ENCODE data around the gene FIBCD1. TPM values are rescaled to one million over a fixed set of nuclear protein-coding genes. Genes with fewer than 3 reads are reported as not detected.

FIBCD1 gene
- total RNA-seq, 6 experiments from 2014 or later = not detected

- Histone ChIP-seq H3K4me3 (no peak overlapping the region), H3K9me3 (no peaks in the 10 kb centered on the region), H3K27me3 (peaks cover 0 to 18% of the 10 kb centered on the region in 2 donors), H3K36me3 (no peaks in the 10 kb centered on the region), H3K4me1 (peaks cover 0 to 2% (median 0%) of the 10 kb centered on the region in 4 donors), H3K27ac (no peak overlapping the region)
- TF ChIP-seq CTCF (IDR thresholded peaks at IDR 0.05) (no peak), POLR2A (IDR thresholded peaks at IDR 0.05) (no peak)
- ATAC-seq (no peak), DNase-seq (no peak)
- intact Hi-C loops (cut with DNase I) = loop anchor here in 1 of 2 donors (5.0 kb wide), 3 partner anchors 77 to 247 kb away; no protein-coding TSS in a partner anchor
- WGBS (ENCODE audit: insufficient coverage, low coverage, low lambda C conversion rate, missing lambda C conversion rate) = 29% methylated on average over 1 of the region's 3 CpGs
Observed at GRCh38 chr9:130944510-130945058, 5.5 kb upstream of the FIBCD1 start.

- DNase-seq (no peak), ATAC-seq (no peak)
- H3K36me3 ChIP-seq = no peaks in the 10 kb centered on the region
- 31% methylated on average over 10 of the region's 14 CpGs for WGBS (ENCODE audit: insufficient coverage, low coverage, low lambda C conversion rate, missing lambda C conversion rate)
- no peak overlapping the region for H3K27ac ChIP-seq
- H3K4me3 ChIP-seq = no peak overlapping the region
- TF ChIP-seq POLR2A (IDR thresholded peaks at IDR 0.05) (no peak), CTCF (IDR thresholded peaks at IDR 0.05) (no peak)
- no peaks in the 10 kb centered on the region for H3K9me3 ChIP-seq
- peaks cover 0 to 10% (median 0%) of the 10 kb centered on the region in 4 donors for H3K4me1 ChIP-seq
- peaks cover 0 to 25% of the 10 kb centered on the region in 2 donors for H3K27me3 ChIP-seq
- intact Hi-C loops (cut with DNase I) = loop anchor here in 1 of 2 donors (5.0 kb wide), 2 partner anchors 76 to 236 kb away; no protein-coding TSS in a partner anchor
Observed at GRCh38 chr9:130943777-130944176, 4.7 kb upstream of the FIBCD1 start.

- no peak for ATAC-seq
Observed at GRCh38 chr9:130943221-130943620, 4.2 kb upstream of the FIBCD1 start.

GRCh38 chr9:130942679-130943078 lies 3.6 kb upstream of the FIBCD1 start:
- Histone ChIP-seq H3K4me1 (peaks cover 0 to 10% (median 0%) of the 10 kb centered on the region in 4 donors), H3K27me3 (peaks cover 0 to 32% of the 10 kb centered on the region in 2 donors), H3K4me3 (no peak overlapping the region), H3K36me3 (no peaks in the 10 kb centered on the region), H3K9me3 (no peaks in the 10 kb centered on the region), H3K27ac (no peak overlapping the region)
- 17% methylated on average over 7 of the region's 10 CpGs for WGBS (ENCODE audit: insufficient coverage, low coverage, low lambda C conversion rate, missing lambda C conversion rate)
- no peak for ATAC-seq
- no peak for DNase-seq
- intact Hi-C loops (cut with DNase I) = loop anchor here in 1 of 2 donors (5.0 kb wide), 2 partner anchors 75 to 235 kb away; no protein-coding TSS in a partner anchor
- no peak for TF ChIP-seq CTCF (IDR thresholded peaks at IDR 0.05)
- no peak for TF ChIP-seq POLR2A (IDR thresholded peaks at IDR 0.05)

More at GRCh38 chr9:130943221-130943620, 4.2 kb upstream of the FIBCD1 start:
- Histone ChIP-seq H3K4me1 (peaks cover 0 to 10% (median 0%) of the 10 kb centered on the region in 4 donors), H3K4me3 (no peak overlapping the region), H3K36me3 (no peaks in the 10 kb centered on the region), H3K27ac (no peak overlapping the region), H3K27me3 (peaks cover 0 to 26% of the 10 kb centered on the region in 2 donors), H3K9me3 (no peaks in the 10 kb centered on the region)
- TF ChIP-seq CTCF (IDR thresholded peaks at IDR 0.05) = no peak
- TF ChIP-seq POLR2A (IDR thresholded peaks at IDR 0.05) = no peak
- WGBS (ENCODE audit: insufficient coverage, low coverage, low lambda C conversion rate, missing lambda C conversion rate) = 37% methylated on average over 7 of the region's 13 CpGs
- no peak for DNase-seq
- intact Hi-C loops (cut with DNase I) = loop anchor here in 1 of 2 donors (5.0 kb wide), 2 partner anchors 76 to 236 kb away; no protein-coding TSS in a partner anchor
